ENCODE results near the gene LMO4. TPM values are rescaled to one million over a fixed set of nuclear protein-coding genes. Genes with fewer than 3 reads are reported as not detected.

LMO4 gene
- total RNA-seq, 4 donors from 2014 or later: 38.7 to 178 (median 60.9) TPM

GRCh38 chr1:87330885-87331364 lies 2.2 kb downstream of the LMO4 start:
- no peaks in the 10 kb centered on the region for H3K27me3 ChIP-seq
- DNase-seq: no peak

DNA sequence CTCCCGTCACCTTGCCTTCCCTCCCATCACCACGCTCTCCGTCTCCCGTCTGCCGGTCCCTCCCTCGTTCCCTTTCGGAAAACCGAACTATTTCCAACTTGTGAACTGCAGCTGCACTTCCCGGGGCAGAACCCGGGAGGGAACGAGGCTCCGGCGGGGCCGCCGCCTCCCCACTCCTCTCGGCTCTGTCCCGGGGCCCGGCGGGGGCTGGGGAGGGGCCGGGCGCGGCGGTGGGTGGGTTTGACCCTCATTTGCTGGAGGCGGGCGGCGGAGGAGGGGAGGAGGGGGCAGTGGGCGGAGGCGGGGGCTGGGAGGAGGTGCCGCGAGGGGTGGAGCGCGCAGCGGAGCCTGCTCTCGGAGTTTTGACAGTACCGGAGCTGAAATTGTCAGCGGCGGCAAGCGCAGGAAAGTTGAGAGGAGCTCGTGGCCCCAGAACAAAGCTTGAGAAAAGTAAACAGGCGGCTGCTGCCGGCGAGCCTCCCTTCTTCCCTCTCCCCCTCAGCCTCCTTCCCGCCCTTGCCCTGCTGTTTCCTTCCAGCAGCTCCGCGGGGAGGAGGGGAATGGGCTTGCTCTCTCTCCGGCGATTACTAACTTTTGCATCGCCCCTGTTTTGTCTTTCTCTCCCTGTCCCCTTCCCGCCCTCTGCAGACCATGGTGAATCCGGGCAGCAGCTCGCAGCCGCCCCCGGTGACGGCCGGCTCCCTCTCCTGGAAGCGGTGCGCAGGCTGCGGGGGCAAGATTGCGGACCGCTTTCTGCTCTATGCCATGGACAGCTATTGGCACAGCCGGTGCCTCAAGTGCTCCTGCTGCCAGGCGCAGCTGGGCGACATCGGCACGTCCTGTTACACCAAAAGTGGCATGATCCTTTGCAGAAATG lies 2.9 kb downstream of the LMO4 start:
- intact Hi-C loops (cut with DNase I; ENCODE audit: low total_unique reads): no loop called here
- DNase-seq: peak; percentile 76 to 79
- H3K27me3 ChIP-seq: no peaks in the 10 kb centered on the region
- H3K27ac ChIP-seq: peak overlapping the region; percentile 98 to 99
- H3K9me3 ChIP-seq: no peaks in the 10 kb centered on the region
- H3K4me1 ChIP-seq: peaks cover 6 to 9% of the 10 kb centered on the region in 2 donors
- peak overlapping the region; percentile 60 to 79 for H3K4me3 ChIP-seq
- H3K36me3 ChIP-seq: no peaks in the 10 kb centered on the region
- TF ChIP-seq, protein P1, sequence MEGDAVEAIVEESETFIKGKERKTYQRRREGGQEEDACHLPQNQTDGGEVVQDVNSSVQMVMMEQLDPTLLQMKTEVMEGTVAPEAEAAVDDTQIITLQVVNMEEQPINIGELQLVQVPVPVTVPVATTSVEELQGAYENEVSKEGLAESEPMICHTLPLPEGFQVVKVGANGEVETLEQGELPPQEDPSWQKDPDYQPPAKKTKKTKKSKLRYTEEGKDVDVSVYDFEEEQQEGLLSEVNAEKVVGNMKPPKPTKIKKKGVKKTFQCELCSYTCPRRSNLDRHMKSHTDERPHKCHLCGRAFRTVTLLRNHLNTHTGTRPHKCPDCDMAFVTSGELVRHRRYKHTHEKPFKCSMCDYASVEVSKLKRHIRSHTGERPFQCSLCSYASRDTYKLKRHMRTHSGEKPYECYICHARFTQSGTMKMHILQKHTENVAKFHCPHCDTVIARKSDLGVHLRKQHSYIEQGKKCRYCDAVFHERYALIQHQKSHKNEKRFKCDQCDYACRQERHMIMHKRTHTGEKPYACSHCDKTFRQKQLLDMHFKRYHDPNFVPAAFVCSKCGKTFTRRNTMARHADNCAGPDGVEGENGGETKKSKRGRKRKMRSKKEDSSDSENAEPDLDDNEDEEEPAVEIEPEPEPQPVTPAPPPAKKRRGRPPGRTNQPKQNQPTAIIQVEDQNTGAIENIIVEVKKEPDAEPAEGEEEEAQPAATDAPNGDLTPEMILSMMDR (IDR thresholded peaks at IDR 0.05): no peak
- peak in 1 of 2 donors; percentile 31 for TF ChIP-seq POLR2A (IDR thresholded peaks at IDR 0.05)

More at GRCh38 chr1:87330885-87331364, 2.2 kb downstream of the LMO4 start:
- Histone ChIP-seq H3K9me3 (no peaks in the 10 kb centered on the region), H3K27ac (peak overlapping the region; percentile 98 to 99), H3K36me3 (no peaks in the 10 kb centered on the region), H3K4me3 (peak overlapping the region; percentile 79 to 93), H3K4me1 (peaks cover 6 to 9% of the 10 kb centered on the region in 2 donors)
- intact Hi-C loops (cut with DNase I; ENCODE audit: low total_unique reads): no loop called here
- TF ChIP-seq, protein P1 (IDR thresholded peaks at IDR 0.05): no peak
- no peak for TF ChIP-seq POLR2A (IDR thresholded peaks at IDR 0.05)

- no peak for TF ChIP-seq POLR2A (IDR thresholded peaks at IDR 0.05)
- TF ChIP-seq, protein P1 (IDR thresholded peaks at IDR 0.05): peak in 1 of 4 experiments; percentile 4
- Histone ChIP-seq H3K36me3 (no peaks in the 10 kb centered on the region), H3K27me3 (no peaks in the 10 kb centered on the region), H3K4me3 (peak overlapping the region in 1 of 2 donors; percentile 53), H3K27ac (peak overlapping the region; percentile 58 to 80), H3K9me3 (no peaks in the 10 kb centered on the region), H3K4me1 (peaks cover 6 to 14% of the 10 kb centered on the region in 2 donors)
- intact Hi-C loops (cut with DNase I; ENCODE audit: low total_unique reads): no loop called here
- DNase-seq: no peak
Observed at GRCh38 chr1:87333692-87334347, 5.1 kb downstream of the LMO4 start.

GRCh38 chr1:87334351-87335174 lies 5.9 kb downstream of the LMO4 start:
- Histone ChIP-seq H3K4me3 (peak overlapping the region; percentile 47 to 53), H3K27me3 (no peaks in the 10 kb centered on the region), H3K27ac (peak overlapping the region; percentile 58 to 80), H3K9me3 (no peaks in the 10 kb centered on the region), H3K4me1 (peaks cover 6 to 14% of the 10 kb centered on the region in 2 donors), H3K36me3 (no peaks in the 10 kb centered on the region)
- intact Hi-C loops (cut with DNase I; ENCODE audit: low total_unique reads): no loop called here
- TF ChIP-seq, protein P1 (IDR thresholded peaks at IDR 0.05): no peak
- no peak for TF ChIP-seq POLR2A (IDR thresholded peaks at IDR 0.05)
- DNase-seq: peak in 1 of 2 donors; percentile 18

Measured in uterus (tissue), 4 donors.